PC-3 (cell line): ENCODE measurements around the gene CYB5R3. TPM values are rescaled to one million over a fixed set of nuclear protein-coding genes. Genes with fewer than 3 reads are reported as not detected.

Experiments
- ATAC-seq: fragments of 200-7000 bp; cut with Tn5 transposase; 2 replicates; pipeline ENCODE4 v1.9.1; 2020; ENCODE audit warnings: mild to moderate bottlenecking, moderate library complexity
- BruUV-seq: library from RNA; stranded (reverse); fragments of 400-500 nt; replicated peaks from 2 replicates; lab custom pipeline; 2021; lab: Mats Ljungman, UMichigan
- CTCF ChIA-PET: fragments of 300-600 bp; sonication (Branson Sonifier 250); formaldehyde crosslinking; loops from one replicate; lab custom pipeline; 2022; ENCODE audit warnings: antibody characterized with exemption; lab: Charles Lee
- POLR2A ChIA-PET: fragments of 300-600 bp; sonication (Branson Sonifier 250); formaldehyde crosslinking; loops from one replicate; lab custom pipeline; 2022; ENCODE audit warnings: antibody characterized with exemption; ENCODE audit not compliant: unreplicated experiment; lab: Charles Lee
- DNase-seq: peaks from one replicate; pipeline ENCODE4 v3.0.0-alpha.2; 2015
- H2AFZ ChIP-seq: fragments of 300-600 bp; sonication (generic); 2 replicates; pipeline ENCODE4 v1.6.0; 2016; ENCODE audit warnings: antibody characterized with exemption, low read length
- H3F3A ChIP-seq: fragments of 300-600 bp; sonication (generic); one replicate; pipeline ENCODE4 v1.6.0; 2017; ENCODE audit warnings: antibody characterized with exemption, low read length, control low read depth, mild to moderate bottlenecking; ENCODE audit not compliant: unreplicated experiment
- H3K27ac ChIP-seq: fragments of 300-600 bp; sonication (generic); 2 replicates; pipeline ENCODE4 v1.5.1; 2016; ENCODE audit warnings: mild to moderate bottlenecking, low read length
- H3K27me3 ChIP-seq: fragments of 300-600 bp; sonication (generic); 2 replicates; pipeline ENCODE4 v1.6.1; 2016; ENCODE audit warnings: low read length, mixed read lengths
- H3K36me3 ChIP-seq: fragments of 300-600 bp; sonication (generic); 2 replicates; pipeline ENCODE4 v1.6.1; 2016; ENCODE audit warnings: low read depth, mixed run types, low read length, mixed read lengths
- H3K4me1 ChIP-seq: fragments of 300-600 bp; sonication (generic); 2 replicates; pipeline ENCODE4 v1.5.1; 2016; ENCODE audit warnings: low read length; ENCODE audit not compliant: insufficient read depth
- H3K4me2 ChIP-seq: fragments of 300-600 bp; sonication (generic); 2 replicates; pipeline ENCODE4 v1.6.0; 2016; ENCODE audit warnings: low read length
- H3K4me3 ChIP-seq: fragments of 300-600 bp; sonication (generic); 2 replicates; pipeline ENCODE4 v1.5.1; 2016; ENCODE audit warnings: mild to moderate bottlenecking, low read length, mixed read lengths
- H3K79me2 ChIP-seq: fragments of 300-600 bp; sonication (generic); 2 replicates; pipeline ENCODE4 v1.6.1; 2017; ENCODE audit warnings: low read length, mixed read lengths
- H3K9ac ChIP-seq: fragments of 300-600 bp; sonication (generic); 2 replicates; pipeline ENCODE4 v1.6.0; 2016; ENCODE audit warnings: mild to moderate bottlenecking, low read length
- H3K9me2 ChIP-seq: fragments of 300-600 bp; sonication (generic); replicated peaks from 2 replicates; pipeline ENCODE4 v1.6.1; 2016; ENCODE audit warnings: mixed run types, low read length, mixed read lengths
- H3K9me3 ChIP-seq: fragments of 300-600 bp; sonication (generic); 2 replicates; pipeline ENCODE4 v1.6.1; 2016; ENCODE audit warnings: low read length, mixed read lengths
- H4K20me1 ChIP-seq: fragments of 300-600 bp; sonication (generic); 2 replicates; pipeline ENCODE4 v1.6.1; 2016; ENCODE audit warnings: low read length, mixed read lengths
- CTCF ChIP-seq: fragments of 300-600 bp; sonication (generic); conservative IDR thresholded peaks from 2 replicates; pipeline ENCODE4 v1.5.1; 2017; ENCODE audit warnings: antibody characterized with exemption, low read depth, mild to moderate bottlenecking, low read length
- EZH2 ChIP-seq: fragments of 300-600 bp; sonication (generic); IDR thresholded peaks from one replicate; pipeline ENCODE4 v1.6.1; 2017; ENCODE audit warnings: antibody characterized with exemption, mild to moderate bottlenecking, low read length; ENCODE audit not compliant: unreplicated experiment
- EZH2phosphoT487 ChIP-seq: fragments of 300-600 bp; sonication (generic); IDR thresholded peaks from 2 replicates; pipeline ENCODE4 v1.6.1; 2018; ENCODE audit warnings: mild to moderate bottlenecking, antibody characterized with exemption, low read length, borderline replicate concordance
- intact Hi-C: fragments of 100-400 bp; cut with micrococcal nuclease; formaldehyde crosslinking; loops from 2 replicates; pipeline ENCODE4 v1.9.0; 2023
- total RNA-seq: library from RNA; depleted of rRNA; stranded (reverse); fragments of >200 nt; gene quantifications from 2 replicates; pipeline ENCODE4 v1.2.3, GENCODE V29; 2014

CYB5R3 gene
- total RNA-seq, 1 experiment from 2014 or later = 73.3 TPM

GRCh38 chr22:42645938-42646568, 3.1 kb downstream of the CYB5R3 start:
- Histone ChIP-seq H3F3A (no peaks in the 10 kb centered on the region), H3K36me3 (no peaks in the 10 kb centered on the region), H4K20me1 (peaks cover 7% of the 10 kb centered on the region; the same call in 1 of the 2 replicates), H3K9me3 (no peaks in the 10 kb centered on the region), H3K9me2 (no peaks in the 10 kb centered on the region), H3K4me2 (no peak overlapping the region), H3K27me3 (no peaks in the 10 kb centered on the region), H3K27ac (no peak overlapping the region), H3K9ac (no peak overlapping the region), H2AFZ (no peak overlapping the region), H3K79me2 (peaks cover 60% of the 10 kb centered on the region), H3K4me3 (no peak overlapping the region), H3K4me1 (peaks cover 9% of the 10 kb centered on the region)
- no peak for DNase-seq
- intact Hi-C loops = no loop called here
- TF ChIP-seq CTCF = no peak
- TF ChIP-seq EZH2phosphoT487 = no peak
- POLR2A ChIA-PET = interaction anchor here (0.5 kb wide), 1 partner anchor 34 kb away, joined by 3 read pairs; no protein-coding TSS in a partner anchor
- no TSS peak for BruUV-seq
- CTCF ChIA-PET = interaction anchor here (0.6 kb wide), 2 partner anchors 10 to 25 kb away, joined by 3 to 5 read pairs; no protein-coding TSS in a partner anchor
- no peak for ATAC-seq

- CTCF ChIA-PET = interaction anchor here (0.6 kb wide), 1 partner anchor 24 kb away, joined by 3 read pairs; no protein-coding TSS in a partner anchor
- no peak overlapping the region for H3K4me2 ChIP-seq
- H3K27ac ChIP-seq = no peak overlapping the region
- no peaks in the 10 kb centered on the region for H3K36me3 ChIP-seq
- H4K20me1 ChIP-seq = peaks cover 7% of the 10 kb centered on the region; the same call in 1 of the 2 replicates
- no peaks in the 10 kb centered on the region for H3K9me2 ChIP-seq
- TF ChIP-seq EZH2 (no peak), CTCF (no peak), EZH2phosphoT487 (no peak)
- H3K9ac ChIP-seq = no peak overlapping the region
- no peaks in the 10 kb centered on the region for H3F3A ChIP-seq
- intact Hi-C loops = no loop called here
- no TSS peak for BruUV-seq
- ATAC-seq (no peak), DNase-seq (no peak)
- no peaks in the 10 kb centered on the region for H3K27me3 ChIP-seq
- no peaks in the 10 kb centered on the region for H3K9me3 ChIP-seq
- peaks cover 9% of the 10 kb centered on the region for H3K4me1 ChIP-seq
- H3K4me3 ChIP-seq = no peak overlapping the region
- H3K79me2 ChIP-seq = peaks cover 60% of the 10 kb centered on the region
- POLR2A ChIA-PET = no interaction called here
- no peak overlapping the region for H2AFZ ChIP-seq
Measured at GRCh38 chr22:42645341-42645937, 3.8 kb downstream of the CYB5R3 start.
